Activated CD4-positive, alpha-beta T cell treated with anti-CD3 and anti-CD28 coated beads, Interleukin-2, Interleukin-6, amounts not matched to agents 100 ng/mL and 50 ng/mL, durations not matched to agents 16 hours and 8 hours (primary cell): ENCODE data around the gene RYR2.
"Not testable (repeated sequence)": the region's sequence is repeated elsewhere in the genome, so short reads cannot be mapped to it uniquely, and the experiment has no call there.

Experiments
- DNase-seq: peaks from one replicate; pipeline ENCODE4 v3.0.0-alpha.2; 2020

RYR2 gene

DNA sequence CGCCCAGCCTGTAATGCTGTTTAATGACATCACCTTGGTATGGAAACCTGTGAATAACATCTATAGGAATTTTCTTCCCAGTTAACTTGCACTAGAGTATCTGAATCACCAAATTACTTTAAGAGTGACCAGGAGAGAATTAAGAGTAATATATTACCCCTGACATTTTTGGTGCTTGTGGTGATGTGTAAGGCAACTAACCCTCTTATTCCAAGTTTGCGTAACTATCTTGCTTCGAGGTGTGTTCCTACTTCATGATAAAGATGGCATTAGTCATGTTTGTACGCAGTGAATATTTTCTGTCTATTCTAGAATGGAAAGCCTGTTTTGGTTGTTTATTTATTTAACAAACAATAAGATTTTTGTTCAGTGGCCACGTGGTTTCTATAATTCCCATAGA is 717.4 kb downstream of the RYR2 start:
- no peak for DNase-seq

DNA sequence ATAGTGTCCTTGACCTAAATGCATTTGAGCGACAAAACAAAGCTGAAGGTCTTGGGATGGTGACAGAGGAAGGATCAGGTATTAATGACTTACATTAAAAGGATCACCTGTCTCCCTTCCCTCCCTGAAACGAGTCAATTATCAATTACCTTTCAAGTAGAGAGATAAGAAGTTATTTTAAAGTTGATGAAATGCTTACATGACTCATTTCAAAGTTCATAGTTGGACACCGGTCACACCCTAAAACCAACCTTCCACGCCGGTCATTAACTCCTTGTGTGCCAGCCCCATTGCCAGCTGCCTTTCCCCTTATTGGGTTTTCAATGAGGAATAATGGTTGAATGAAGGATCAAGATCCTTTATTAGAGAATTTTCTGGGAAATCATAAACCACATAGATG is 719.0 kb downstream of the RYR2 start:
- no peak for DNase-seq

- DNase-seq, result no peak
These were observed 721.2 kb downstream of the RYR2 start for GRCh38 chr1:237763137-237763536.

DNA sequence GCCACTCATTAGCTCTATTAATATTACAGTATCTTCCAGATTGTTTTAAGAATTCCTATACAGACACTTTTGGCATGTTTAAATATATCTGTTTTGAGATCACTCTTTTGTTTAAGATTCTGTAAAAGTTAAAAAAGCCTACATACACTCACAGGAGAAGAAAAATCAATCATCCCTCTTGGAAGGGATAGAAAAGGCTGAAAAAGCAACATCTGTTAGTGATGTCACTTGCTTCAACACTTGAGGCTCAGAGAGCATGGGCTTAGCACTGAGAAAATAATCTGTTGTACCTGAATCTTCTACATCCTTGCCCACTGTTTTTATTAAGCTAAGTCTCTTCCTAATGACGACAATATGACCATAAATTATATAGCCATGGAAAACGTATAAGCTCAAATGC is 721.8 kb downstream of the RYR2 start:
- no peak for DNase-seq

DNA sequence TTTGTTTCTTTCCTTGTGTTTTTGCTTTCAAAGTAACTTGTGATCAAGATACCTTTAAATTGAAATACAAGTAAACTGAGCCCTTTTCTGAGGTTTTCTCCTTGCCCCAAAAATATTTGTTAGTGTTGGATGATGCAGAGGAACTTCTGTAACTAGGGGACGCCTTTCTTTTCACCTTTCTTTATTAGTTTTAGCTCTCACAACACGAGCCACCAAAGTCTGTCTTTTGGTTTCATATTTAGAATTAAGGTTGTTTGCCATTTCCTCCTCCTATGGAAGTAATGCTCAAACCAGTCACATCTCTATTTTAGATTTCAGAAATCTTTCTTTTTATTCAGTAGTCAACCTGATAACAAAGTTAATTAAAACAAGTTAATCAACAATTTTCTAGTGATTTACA is 727.9 kb downstream of the RYR2 start:
- DNase-seq, result no peak

- DNase-seq, result no peak
These were observed 730.0 kb downstream of the RYR2 start for GRCh38 chr1:237772009-237772408.

DNA sequence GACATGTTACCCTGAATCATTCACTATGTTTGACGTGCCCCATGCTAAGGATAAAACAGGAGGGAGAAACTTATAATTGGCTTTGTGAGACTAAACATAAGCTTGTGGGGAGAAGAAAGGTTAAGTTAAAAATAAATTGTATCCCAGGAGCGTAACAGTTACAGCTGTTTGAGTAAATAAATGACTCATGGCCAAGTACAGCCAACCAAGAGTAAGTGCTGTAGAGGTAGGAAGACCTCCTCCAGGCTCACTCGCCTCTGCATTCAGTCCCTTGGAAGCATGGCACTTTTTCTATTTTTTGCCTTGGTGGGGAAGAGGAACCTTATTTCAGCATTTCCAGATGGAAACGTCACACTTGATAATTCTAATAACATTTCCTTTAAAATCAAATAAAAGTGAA is 732.3 kb downstream of the RYR2 start:
- no peak for DNase-seq

GRCh38 chr1:237779356-237779755 is 737.4 kb downstream of the RYR2 start:
- DNase-seq, result no peak

- DNase-seq, result no peak
These were observed 744.2 kb downstream of the RYR2 start for GRCh38 chr1:237786066-237786719.

GRCh38 chr1:237788069-237788468 is 746.1 kb downstream of the RYR2 start:
- DNase-seq, result no peak

DNA sequence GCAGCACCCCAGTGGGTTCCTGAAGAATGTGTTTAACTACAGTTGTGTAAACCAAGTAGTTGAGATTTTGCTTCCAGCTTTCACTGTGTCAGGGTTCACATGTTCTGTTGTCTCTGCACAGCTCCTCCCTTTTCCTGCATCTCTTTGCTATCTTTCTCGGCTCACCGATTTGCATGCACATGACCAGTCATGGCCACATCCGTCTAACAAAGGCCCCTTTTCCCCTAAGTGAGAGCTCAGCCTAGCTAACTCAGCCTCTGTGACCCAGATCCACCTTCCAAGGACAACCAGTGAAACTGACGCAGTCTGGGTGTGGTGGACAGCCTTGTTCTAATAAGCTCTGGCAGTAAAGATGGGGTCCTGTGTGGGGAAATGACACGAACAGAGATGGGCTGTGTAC is 747.6 kb downstream of the RYR2 start:
- DNase-seq, result no peak

DNA sequence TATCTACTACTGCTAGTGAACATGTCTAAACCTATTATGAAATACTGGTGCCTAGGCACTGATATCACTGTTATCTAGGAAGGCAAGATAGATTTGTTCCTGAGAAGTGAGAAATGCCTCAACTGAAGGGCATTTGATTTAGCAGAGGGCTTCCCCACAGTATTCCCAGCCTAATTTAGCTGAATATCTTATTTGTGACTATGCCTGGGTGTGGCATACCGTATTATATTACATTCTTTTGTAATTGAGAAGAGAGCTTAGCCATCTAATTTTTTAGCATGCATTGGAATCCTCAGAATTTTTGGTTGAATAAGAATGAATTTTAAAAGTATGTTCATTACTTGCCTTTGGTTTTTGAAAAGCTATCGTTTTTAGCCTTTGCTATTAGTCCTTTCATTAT is 749.6 kb downstream of the RYR2 start:
- DNase-seq, result no peak

- no peak for DNase-seq
These were observed 750.2 kb downstream of the RYR2 start for GRCh38 chr1:237792149-237792548.

- DNase-seq, result no peak
These were observed 750.7 kb downstream of the RYR2 start for GRCh38 chr1:237792726-237793125.

DNA sequence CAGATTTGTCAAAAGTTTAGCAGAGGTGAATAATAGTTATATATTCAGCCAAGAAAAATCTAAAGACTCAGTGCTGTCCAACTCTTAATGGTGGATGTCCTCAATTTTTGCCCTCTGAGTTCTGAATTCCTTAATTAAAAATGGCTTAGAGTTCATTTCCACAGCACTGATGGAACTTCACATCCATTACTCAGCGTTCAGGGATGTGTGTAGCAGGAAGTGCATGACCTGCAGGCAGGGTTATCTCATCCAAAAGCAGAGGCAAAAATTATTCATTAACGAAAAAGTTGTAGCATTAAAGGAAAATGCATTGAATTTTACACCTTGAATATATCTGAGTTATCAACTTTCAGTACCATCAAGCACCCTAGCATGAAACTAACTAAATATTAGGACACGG is 752.1 kb downstream of the RYR2 start:
- DNase-seq, result no peak

- no peak for DNase-seq
These were observed 753.6 kb downstream of the RYR2 start for GRCh38 chr1:237795558-237795957.

- peak; percentile 70 for DNase-seq
These were observed 757.9 kb downstream of the RYR2 start for GRCh38 chr1:237799762-237800474.

GRCh38 chr1:237804516-237804915 is 762.5 kb downstream of the RYR2 start:
- DNase-seq, result no peak

DNA sequence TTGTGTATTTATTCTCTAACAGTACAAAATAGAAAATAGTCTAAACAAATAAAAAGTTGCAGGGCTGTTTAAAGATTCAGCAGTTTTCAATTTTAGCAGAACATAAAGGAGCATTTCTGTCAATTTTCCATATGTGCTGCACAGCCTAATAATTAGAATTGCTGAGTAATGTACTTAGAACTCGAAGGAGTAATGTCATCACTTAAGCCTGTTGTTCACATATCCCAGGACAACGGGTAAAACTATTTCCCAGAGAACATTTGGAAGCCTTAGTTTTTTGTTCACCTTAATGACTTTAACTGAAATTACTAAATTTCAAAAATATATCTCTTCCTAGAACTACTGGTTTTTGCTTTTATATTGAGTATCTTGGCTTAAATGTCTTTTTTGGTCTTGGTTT is 767.1 kb downstream of the RYR2 start:
- no peak for DNase-seq

DNA sequence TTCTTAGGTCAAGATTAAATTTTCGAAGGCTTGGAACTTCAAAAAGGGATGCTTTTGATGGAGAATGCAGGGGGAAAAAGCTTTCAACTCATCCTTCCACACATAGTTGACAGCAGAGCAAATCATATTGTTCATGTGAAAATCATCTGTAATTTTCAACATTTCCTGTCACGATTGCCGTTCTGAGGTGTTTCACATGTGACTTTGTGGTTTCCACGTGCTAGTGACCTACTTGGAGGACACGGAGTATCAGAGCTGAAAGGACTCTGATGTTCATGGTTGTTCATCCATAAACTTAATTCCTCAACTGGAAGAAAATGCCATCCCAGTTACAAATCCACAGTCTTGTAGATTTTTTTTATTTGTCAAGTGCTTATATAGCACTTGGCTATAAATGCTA is 769.6 kb downstream of the RYR2 start:
- DNase-seq, result peak; percentile 3

DNA sequence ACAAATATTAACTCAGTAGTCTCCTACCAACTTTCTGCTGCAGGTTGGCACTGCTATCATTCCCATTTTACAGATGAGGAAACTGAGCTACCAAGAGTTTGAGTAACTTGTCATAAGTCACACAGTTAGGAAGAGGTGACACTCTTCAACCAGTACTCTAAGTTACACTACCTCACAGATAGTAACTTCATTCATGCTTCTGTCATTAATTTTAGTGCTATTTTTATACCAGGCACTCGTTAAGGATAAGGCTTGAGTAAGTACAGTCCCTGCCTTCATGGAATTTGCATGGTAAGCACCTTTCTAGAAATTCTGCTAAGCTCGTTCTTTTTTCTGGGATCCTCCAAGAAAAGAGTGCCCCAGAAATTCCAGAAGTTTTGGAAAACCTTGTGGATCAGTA is 770.1 kb downstream of the RYR2 start:
- no peak for DNase-seq

DNA sequence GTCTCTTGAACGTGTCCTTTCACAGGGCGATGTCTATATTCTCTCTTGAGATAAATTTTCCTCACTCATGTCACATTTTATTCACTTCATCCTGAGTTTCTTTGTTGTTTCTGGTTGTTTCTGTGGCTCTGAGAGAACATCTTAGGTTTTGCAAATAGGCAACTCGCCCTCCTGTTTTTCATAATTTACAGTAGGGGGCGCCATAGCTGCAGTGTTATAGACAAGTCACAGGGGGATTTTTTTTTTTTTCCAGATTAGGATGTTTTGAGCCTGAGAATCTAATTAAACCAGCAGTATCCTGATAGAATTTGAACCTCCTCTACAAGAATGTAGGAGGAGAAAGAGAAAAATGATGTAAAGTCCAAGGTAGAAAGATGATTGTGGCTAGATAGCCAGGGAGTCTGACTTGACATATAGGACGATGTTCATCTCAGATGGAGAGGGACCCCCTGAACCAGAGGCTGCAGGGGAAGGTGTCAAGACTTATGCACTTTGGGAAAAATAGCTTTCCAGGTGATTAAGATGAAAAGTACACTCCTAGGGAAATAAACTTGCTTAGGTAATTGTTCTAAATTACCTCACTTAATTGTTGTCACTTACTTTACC is 772.4 kb downstream of the RYR2 start:
- peak; percentile 13 for DNase-seq

DNA sequence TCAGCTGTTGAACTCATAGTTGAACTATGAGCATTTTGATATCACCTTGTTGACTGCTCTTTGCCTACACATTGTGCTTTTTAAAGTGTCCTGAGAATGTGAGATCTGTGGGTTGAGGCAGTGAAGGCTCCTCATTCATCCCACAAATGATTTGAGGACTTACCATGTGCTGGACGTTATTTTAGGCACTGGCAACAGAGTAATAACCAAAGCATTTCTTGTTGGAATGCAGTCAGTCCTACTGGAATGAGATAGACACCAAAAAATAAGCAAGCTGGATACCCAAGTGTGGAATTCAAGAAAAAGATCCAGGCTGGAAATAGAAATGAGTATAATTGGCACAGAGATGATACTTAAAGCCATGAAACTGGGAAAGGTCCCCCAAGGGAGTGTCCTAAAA is 775.3 kb downstream of the RYR2 start:
- DNase-seq, result no peak

DNA sequence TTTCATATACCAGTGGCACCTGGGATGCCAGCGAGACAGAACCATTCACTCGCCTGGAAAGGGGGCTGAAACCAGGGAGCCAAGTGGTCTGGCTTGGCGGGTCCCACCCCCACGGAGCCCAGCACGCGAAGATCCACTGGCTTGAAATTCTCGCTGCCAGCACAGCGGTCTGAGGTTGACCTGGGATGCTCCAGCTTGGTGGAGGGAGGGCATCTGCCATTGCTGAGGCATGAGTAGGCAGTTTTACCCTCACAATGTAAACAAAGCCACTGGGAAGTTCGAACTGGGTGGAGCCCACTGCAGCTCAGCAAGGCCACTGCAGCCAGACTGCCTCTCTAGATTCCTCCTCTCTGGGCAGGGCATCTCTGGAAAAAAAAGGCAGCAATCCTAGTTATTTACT is 778.6 kb downstream of the RYR2 start:
- not testable (repeated sequence) for DNase-seq

- DNase-seq, result no peak
These were observed 790.9 kb downstream of the RYR2 start for GRCh38 chr1:237832858-237833257.
